HepG2 (cell line): Measurements from ENCODE around the gene SPIRE1.

Experiments used
- HHEX ChIP-seq: IDR thresholded peaks from 2 replicates; pipeline ENCODE4 v1.6.1; 2016; ENCODE audit warnings: control low read depth
- SP1 ChIP-seq, 2 experiments: fragments of 450-650 bp in 1 of 2; sonication (generic) in 1 of 2; formaldehyde crosslinking in 1 of 2; IDR thresholded peaks; 2 replicates each; pipeline versions ENCODE4 v1.4.0 to v1.6.1; 2016 to 2020; ENCODE audit warnings: missing genetic modification reagents in 1 of 2
- TF ChIP-seq, protein P1 (sequence below): sonication (generic); formaldehyde crosslinking; IDR thresholded peaks from 2 replicates; pipeline ENCODE4 v1.5.0; 2020; ENCODE audit warnings: mild to moderate bottlenecking, missing genetic modification reagents, moderate library complexity

DNA sequence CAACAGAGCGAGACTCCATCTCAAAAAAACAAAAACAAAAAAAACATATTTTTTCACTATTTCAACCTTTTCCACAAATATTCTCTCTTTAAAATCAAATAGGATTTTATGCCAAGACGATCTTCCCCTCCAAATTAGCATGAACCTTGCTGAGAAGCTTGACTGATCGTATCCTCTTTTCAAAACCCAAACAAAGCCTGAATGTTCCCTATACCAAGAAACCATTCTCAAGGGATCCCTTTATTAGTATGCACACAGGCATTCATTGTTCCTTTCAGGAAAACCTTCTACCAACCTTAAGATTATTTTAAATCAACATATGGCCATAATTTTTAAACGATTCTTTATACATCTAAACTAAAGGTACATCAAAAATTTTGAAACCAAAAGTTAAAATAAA lies 6.3 kb downstream of the SPIRE1 start:
- TF ChIP-seq HHEX (CRISPR knock-in tag) = no peak
- TF ChIP-seq, protein P1, sequence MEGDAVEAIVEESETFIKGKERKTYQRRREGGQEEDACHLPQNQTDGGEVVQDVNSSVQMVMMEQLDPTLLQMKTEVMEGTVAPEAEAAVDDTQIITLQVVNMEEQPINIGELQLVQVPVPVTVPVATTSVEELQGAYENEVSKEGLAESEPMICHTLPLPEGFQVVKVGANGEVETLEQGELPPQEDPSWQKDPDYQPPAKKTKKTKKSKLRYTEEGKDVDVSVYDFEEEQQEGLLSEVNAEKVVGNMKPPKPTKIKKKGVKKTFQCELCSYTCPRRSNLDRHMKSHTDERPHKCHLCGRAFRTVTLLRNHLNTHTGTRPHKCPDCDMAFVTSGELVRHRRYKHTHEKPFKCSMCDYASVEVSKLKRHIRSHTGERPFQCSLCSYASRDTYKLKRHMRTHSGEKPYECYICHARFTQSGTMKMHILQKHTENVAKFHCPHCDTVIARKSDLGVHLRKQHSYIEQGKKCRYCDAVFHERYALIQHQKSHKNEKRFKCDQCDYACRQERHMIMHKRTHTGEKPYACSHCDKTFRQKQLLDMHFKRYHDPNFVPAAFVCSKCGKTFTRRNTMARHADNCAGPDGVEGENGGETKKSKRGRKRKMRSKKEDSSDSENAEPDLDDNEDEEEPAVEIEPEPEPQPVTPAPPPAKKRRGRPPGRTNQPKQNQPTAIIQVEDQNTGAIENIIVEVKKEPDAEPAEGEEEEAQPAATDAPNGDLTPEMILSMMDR = no peak
- no peak for TF ChIP-seq SP1 (IDR thresholded peaks at IDR 0.05)
- TF ChIP-seq SP1 (CRISPR knock-in tag; IDR thresholded peaks at IDR 0.05) = no peak
